Measurements from ENCODE around the gene CFHR5.
"Not testable (repeated sequence)": the region's sequence is repeated elsewhere in the genome, so short reads cannot be mapped to it uniquely, and the experiment has no call there.

CFHR5 gene

DNA sequence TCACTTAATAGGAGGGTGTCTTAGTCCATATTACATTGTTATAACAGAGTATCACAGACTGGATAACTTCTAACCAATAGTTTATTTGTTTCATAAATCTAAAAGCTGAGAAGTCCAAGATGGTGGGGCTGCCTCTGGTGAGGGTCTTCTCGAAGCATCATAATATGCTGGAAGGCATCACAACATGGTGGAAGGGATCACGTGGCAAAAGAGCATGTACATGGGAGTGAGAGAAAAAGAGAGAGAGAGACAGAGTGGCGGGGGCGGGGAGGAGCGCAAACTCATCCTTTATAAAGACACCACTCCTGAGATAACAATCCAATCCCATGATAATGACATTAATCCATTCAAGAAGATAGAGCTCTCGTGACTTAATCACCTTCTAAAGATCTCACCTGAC lies 31.5 kb downstream of the CFHR5 start:
- Histone ChIP-seq H3K27ac (no peak overlapping the region), H3K4me3 (no peak overlapping the region), H3K9me3 (ENCODE audit: low read depth, low read length) (peaks cover 3% of the 10 kb centered on the region), H3K36me3 (ENCODE audit: insufficient read depth, low read length) (no peaks in the 10 kb centered on the region), H3K9ac (ENCODE audit: insufficient read length) (no peak overlapping the region)
- DNase-seq (ENCODE audit: low read depth, low spot score), result no peak
- TF ChIP-seq FOXP2 (optimal IDR thresholded peaks at IDR 0.05; ENCODE audit: control extremely low read depth, extremely low read length, insufficient read depth) (no peak), POLR2AphosphoS5 (IDR thresholded peaks at IDR 0.05; ENCODE audit: borderline replicate concordance, low read depth, low read length) (no peak), EZH2 (IDR thresholded peaks at IDR 0.05) (no peak)

DNA sequence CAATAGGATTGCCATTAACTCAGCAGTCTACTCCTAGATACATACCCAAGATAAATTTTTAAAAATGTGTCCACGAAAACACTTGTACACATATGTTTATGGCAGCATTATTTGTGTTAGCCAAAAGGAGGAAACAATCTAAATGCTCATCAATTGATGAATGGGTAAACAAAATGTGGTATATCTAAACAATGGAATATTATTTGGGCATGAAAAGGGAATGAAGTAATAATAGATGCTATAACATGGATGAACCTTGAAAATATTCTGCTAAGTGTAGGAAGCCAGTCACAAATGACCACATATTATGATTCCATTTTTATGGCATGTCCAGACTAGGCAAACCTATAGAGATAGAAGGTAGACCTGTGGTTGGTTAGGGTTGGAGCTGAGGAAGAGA lies 34.3 kb downstream of the CFHR5 start:
- TF ChIP-seq EZH2 (IDR thresholded peaks at IDR 0.05) (no peak), FOXP2 (optimal IDR thresholded peaks at IDR 0.05; ENCODE audit: control extremely low read depth, extremely low read length, insufficient read depth) (no peak), POLR2AphosphoS5 (IDR thresholded peaks at IDR 0.05; ENCODE audit: borderline replicate concordance, low read depth, low read length) (no peak)
- no peak overlapping the region for H3K9ac ChIP-seq (ENCODE audit: insufficient read length)
- no peak overlapping the region for H3K27ac ChIP-seq
- no peaks in the 10 kb centered on the region for H3K36me3 ChIP-seq (ENCODE audit: insufficient read depth, low read length)
- no peak overlapping the region for H3K4me3 ChIP-seq
- DNase-seq (ENCODE audit: low read depth, low spot score), result no peak
- peaks cover 3% of the 10 kb centered on the region; the same call in 1 of the 2 replicates for H3K9me3 ChIP-seq (ENCODE audit: low read depth, low read length)

DNA sequence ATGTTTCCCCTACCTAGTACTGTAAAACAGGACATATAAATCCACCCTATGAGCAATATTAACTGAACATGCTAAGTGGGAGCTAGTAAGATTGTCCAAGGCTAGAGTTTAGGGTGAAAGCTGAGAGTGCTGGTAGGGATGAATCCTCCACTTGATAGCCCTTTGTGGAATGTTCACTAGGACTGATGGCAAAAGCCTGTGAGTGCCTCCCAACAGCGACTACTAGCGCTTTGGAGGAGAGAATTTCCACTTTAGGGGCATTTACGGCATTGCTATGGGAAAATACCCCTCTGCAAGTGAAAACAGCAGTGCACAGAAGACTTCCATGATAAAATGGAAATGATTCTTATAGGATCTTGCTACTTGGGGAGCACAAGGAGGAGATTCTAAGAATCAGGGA lies 35.9 kb downstream of the CFHR5 start:
- H3K4me3 ChIP-seq, result no peak overlapping the region
- peaks cover 3% of the 10 kb centered on the region; the same call in 1 of the 2 replicates for H3K9me3 ChIP-seq (ENCODE audit: low read depth, low read length)
- no peak overlapping the region for H3K9ac ChIP-seq (ENCODE audit: insufficient read length)
- no peak for DNase-seq (ENCODE audit: low read depth, low spot score)
- no peak for TF ChIP-seq EZH2 (IDR thresholded peaks at IDR 0.05)
- no peak for TF ChIP-seq FOXP2 (optimal IDR thresholded peaks at IDR 0.05; ENCODE audit: control extremely low read depth, extremely low read length, insufficient read depth)
- no peak for TF ChIP-seq POLR2AphosphoS5 (IDR thresholded peaks at IDR 0.05; ENCODE audit: borderline replicate concordance, low read depth, low read length)
- H3K36me3 ChIP-seq (ENCODE audit: insufficient read depth, low read length), result no peaks in the 10 kb centered on the region
- no peak overlapping the region for H3K27ac ChIP-seq

DNA sequence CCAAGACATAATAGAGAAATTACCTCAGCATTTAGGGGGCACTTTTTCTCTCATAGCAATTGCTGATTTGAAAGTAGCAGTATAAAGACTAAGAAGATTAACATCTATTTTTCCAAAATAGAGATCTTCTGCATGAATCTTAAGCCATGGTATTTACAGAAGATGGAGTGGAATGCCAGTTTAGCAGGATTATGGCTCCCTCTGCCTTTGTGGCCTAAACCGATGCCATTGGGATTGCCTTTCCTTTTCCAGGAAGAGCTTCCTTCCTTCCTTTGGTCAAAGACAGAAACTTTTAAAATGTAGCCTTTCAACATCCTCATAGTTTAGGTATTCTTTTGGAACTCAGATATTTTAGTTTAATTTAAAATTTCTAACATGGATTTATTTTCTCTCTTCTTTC lies 39.4 kb downstream of the CFHR5 start:
- Histone ChIP-seq H3K36me3 (ENCODE audit: insufficient read depth, low read length) (no peaks in the 10 kb centered on the region), H3K9ac (ENCODE audit: insufficient read length) (no peak overlapping the region), H3K27ac (no peak overlapping the region), H3K4me3 (no peak overlapping the region), H3K9me3 (ENCODE audit: low read depth, low read length) (peaks cover under 1% of the 10 kb centered on the region; the same call in 1 of the 2 replicates)
- TF ChIP-seq EZH2 (IDR thresholded peaks at IDR 0.05), result no peak
- no peak for TF ChIP-seq FOXP2 (optimal IDR thresholded peaks at IDR 0.05; ENCODE audit: control extremely low read depth, extremely low read length, insufficient read depth)
- TF ChIP-seq POLR2AphosphoS5 (IDR thresholded peaks at IDR 0.05; ENCODE audit: borderline replicate concordance, low read depth, low read length), result no peak
- no peak for DNase-seq (ENCODE audit: low read depth, low spot score)

DNA sequence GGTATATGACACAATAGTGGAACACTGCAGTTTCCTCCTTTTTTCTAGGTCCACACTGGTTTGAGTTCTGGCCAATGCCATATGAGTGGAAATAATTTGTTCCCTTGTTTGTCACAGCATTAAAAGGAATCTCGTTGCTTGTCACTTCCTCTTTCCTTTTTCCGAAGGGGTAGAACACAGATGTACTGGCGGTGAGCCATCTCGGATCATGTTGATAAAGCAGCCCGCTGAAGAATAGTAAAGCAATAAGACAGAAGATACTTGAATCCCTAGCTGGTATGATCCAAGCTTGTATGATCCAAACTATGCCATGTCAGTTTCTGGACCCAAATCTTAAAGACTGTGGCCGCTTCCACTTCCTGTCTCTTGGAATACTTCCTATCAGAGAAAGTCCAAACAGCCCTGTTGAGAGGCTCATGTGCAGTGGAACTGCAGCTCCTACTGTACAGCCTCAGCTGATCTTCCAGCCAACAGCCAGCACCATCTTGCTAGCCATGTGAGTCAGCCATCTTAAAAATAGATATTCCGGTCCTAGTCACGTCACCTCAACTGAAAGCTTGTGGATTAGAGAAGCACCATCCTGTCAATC lies 40.3 kb downstream of the CFHR5 start:
- Histone ChIP-seq H3K36me3 (ENCODE audit: insufficient read depth, low read length) (no peaks in the 10 kb centered on the region), H3K4me3 (no peak overlapping the region), H3K9ac (ENCODE audit: insufficient read length) (no peak overlapping the region), H3K9me3 (ENCODE audit: low read depth, low read length) (no peaks in the 10 kb centered on the region), H3K27ac (no peak overlapping the region)
- TF ChIP-seq FOXP2 (optimal IDR thresholded peaks at IDR 0.05; ENCODE audit: control extremely low read depth, extremely low read length, insufficient read depth) (no peak), EZH2 (IDR thresholded peaks at IDR 0.05) (no peak), POLR2AphosphoS5 (IDR thresholded peaks at IDR 0.05; ENCODE audit: borderline replicate concordance, low read depth, low read length) (no peak)
- no peak for DNase-seq (ENCODE audit: low read depth, low spot score)

DNA sequence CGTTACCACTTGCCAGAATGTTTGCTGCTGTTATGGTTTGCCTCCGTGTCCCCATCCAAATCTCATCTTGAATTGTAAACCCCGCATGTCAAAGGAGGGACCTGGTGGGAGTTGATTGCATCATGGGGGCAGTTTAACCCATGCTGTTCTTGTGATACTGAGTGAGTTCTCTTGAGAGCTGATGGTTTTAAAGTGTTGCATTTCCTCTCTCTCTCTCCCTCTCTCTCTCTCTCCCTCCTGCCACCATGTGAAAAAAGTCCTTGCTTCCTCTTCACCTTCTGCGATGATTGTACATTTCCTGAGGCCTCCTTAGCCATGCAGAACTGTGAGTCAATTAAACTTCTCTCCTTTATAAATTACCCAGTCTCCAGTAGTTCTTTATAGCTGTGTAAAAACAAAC lies 44.4 kb downstream of the CFHR5 start:
- DNase-seq (ENCODE audit: low read depth, low spot score), result no peak
- Histone ChIP-seq H3K4me3 (no peak overlapping the region), H3K9ac (ENCODE audit: insufficient read length) (no peak overlapping the region), H3K27ac (no peak overlapping the region), H3K9me3 (ENCODE audit: low read depth, low read length) (no peaks in the 10 kb centered on the region), H3K36me3 (ENCODE audit: insufficient read depth, low read length) (no peaks in the 10 kb centered on the region)
- TF ChIP-seq FOXP2 (optimal IDR thresholded peaks at IDR 0.05; ENCODE audit: control extremely low read depth, extremely low read length, insufficient read depth) (no peak), POLR2AphosphoS5 (IDR thresholded peaks at IDR 0.05; ENCODE audit: borderline replicate concordance, low read depth, low read length) (no peak), EZH2 (IDR thresholded peaks at IDR 0.05) (no peak)

DNA sequence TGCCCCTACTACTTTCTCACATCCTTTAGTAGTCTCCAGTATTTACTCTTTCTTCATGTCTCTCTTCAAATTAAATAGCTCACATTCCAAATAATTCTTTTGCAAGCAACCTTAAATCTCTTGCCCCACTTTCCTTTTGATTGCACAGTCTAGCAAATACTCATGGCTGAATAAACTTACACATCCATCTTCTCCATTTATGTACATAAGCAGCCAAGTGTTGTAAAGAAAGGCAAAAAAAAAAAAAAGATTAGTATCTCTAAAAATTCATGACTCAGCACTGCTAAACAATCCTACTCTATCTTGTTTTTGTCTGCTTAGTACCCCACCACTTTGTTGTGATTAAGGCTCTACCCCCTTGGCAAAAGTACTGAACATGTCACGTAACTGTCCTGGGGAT lies 47.1 kb downstream of the CFHR5 start:
- TF ChIP-seq FOXP2 (optimal IDR thresholded peaks at IDR 0.05; ENCODE audit: control extremely low read depth, extremely low read length, insufficient read depth) (no peak), POLR2AphosphoS5 (IDR thresholded peaks at IDR 0.05; ENCODE audit: borderline replicate concordance, low read depth, low read length) (no peak), EZH2 (IDR thresholded peaks at IDR 0.05) (no peak)
- no peak overlapping the region for H3K4me3 ChIP-seq
- no peak overlapping the region for H3K27ac ChIP-seq
- no peak for DNase-seq (ENCODE audit: low read depth, low spot score)
- H3K36me3 ChIP-seq (ENCODE audit: insufficient read depth, low read length), result no peaks in the 10 kb centered on the region
- H3K9ac ChIP-seq (ENCODE audit: insufficient read length), result no peak overlapping the region
- no peaks in the 10 kb centered on the region for H3K9me3 ChIP-seq (ENCODE audit: low read depth, low read length)

DNA sequence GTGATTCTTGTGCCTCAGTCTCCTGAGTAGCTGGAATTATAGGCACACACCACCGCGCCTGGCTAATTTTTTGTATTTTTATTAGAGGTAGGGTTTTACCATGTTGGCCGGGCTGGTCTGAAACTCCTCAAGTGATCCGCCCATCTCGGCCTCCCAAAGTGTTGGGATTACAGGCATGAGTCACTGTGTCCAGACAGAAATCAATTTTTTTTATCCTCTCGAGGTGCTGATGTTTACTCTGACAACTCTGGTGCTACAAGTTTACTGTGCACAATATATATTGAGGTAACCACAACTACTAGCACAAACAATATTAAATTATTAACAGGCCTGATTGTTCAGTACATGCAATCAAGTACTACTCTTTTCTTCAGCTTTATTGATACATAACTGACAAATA lies 50.0 kb downstream of the CFHR5 start:
- TF ChIP-seq FOXP2 (optimal IDR thresholded peaks at IDR 0.05; ENCODE audit: control extremely low read depth, extremely low read length, insufficient read depth), result no peak
- TF ChIP-seq POLR2AphosphoS5 (IDR thresholded peaks at IDR 0.05; ENCODE audit: borderline replicate concordance, low read depth, low read length), result no peak
- TF ChIP-seq EZH2 (IDR thresholded peaks at IDR 0.05), result no peak
- H3K27ac ChIP-seq, result no peak overlapping the region
- H3K9ac ChIP-seq (ENCODE audit: insufficient read length), result no peak overlapping the region
- H3K4me3 ChIP-seq, result no peak overlapping the region
- no peaks in the 10 kb centered on the region for H3K36me3 ChIP-seq (ENCODE audit: insufficient read depth, low read length)
- no peak for DNase-seq (ENCODE audit: low read depth, low spot score)
- H3K9me3 ChIP-seq (ENCODE audit: low read depth, low read length), result no peaks in the 10 kb centered on the region

DNA sequence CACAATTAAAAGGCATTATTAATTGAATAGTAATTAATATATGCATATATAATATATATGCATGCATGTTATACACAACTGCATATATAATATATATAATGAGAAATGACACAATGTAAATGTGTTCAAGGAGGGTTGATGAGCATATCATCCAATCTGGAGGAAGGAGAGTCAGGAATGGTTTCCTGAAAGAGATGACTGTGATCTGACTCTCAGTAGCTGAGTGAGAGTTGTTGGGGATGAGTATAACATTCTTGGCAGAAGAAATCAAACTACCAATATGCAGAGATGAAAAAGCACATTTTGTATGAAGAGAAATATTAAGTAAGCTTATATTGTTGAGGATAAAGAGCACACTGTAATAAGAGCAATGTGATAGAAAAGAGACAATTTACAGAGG lies 52.4 kb downstream of the CFHR5 start:
- DNase-seq (ENCODE audit: low read depth, low spot score), result no peak
- Histone ChIP-seq H3K4me3 (no peak overlapping the region), H3K36me3 (ENCODE audit: insufficient read depth, low read length) (no peaks in the 10 kb centered on the region)

DNA sequence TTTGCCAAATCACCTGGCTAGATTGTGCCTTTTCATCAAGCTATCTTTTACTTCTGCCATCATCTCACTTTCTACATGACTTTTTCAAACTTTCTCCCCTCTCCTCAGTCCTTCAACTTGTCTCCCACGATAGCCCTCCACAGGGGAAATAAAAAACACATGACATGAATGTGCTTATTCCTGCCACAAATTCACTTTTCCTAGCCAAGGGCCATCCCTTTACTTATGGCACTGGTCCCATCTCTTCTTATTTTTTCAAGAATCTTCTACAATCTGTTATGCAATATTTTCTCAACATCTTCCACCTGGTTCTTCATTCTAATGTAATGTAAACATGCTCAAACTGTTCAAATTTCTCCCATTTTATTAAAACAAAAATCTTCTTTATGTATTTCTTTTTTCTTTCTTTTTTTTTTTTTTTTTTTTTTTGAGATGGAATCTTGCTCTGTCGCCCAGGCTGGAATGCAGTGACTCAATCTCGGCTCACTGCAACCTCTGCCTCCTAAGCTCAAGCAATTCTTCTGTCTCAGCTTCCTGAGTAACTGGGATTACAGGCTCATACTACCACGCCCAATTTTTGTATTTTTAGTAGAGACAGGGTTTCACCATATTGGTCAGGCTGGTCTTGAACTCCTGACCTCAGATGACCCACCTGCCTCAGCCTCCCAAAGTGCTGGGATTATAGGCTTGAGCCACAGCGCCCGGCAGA lies 57.4 kb downstream of the CFHR5 start:
- not testable (repeated sequence) for H3K27ac ChIP-seq; DNase-seq (ENCODE audit: low read depth, low spot score); H3K36me3 ChIP-seq (ENCODE audit: insufficient read depth, low read length); H3K9ac ChIP-seq (ENCODE audit: insufficient read length); H3K9me3 ChIP-seq (ENCODE audit: low read depth, low read length); H3K4me3 ChIP-seq

More for the DNA sequence above, 52.4 kb downstream of the CFHR5 start:
- TF ChIP-seq FOXP2 (optimal IDR thresholded peaks at IDR 0.05; ENCODE audit: control extremely low read depth, extremely low read length, insufficient read depth) (no peak), EZH2 (IDR thresholded peaks at IDR 0.05) (no peak), POLR2AphosphoS5 (IDR thresholded peaks at IDR 0.05; ENCODE audit: borderline replicate concordance, low read depth, low read length) (no peak)
- H3K27ac ChIP-seq, result no peak overlapping the region
- no peak overlapping the region for H3K9ac ChIP-seq (ENCODE audit: insufficient read length)
- H3K9me3 ChIP-seq (ENCODE audit: low read depth, low read length), result no peaks in the 10 kb centered on the region
